GM23338 (cell line): ENCODE results near the gene KCNQ5. TPM values are rescaled to one million over a fixed set of nuclear protein-coding genes. Genes with fewer than 3 reads are reported as not detected.

ENCODE experiments used
- ATAC-seq: fragments of 200-7000 bp; cut with Tn5 transposase; 3 replicates; pipeline ENCODE4 v1.9.1; 2020
- DNase-seq: peaks from one replicate; pipeline ENCODE4 v3.0.0-alpha.2; 2015; ENCODE audit warnings: low spot score
- H2AFZ ChIP-seq: fragments of 200-600 bp; sonication (generic); 2 replicates; pipeline ENCODE4 v1.8.0; 2016; ENCODE audit warnings: antibody characterized with exemption, mild to moderate bottlenecking, moderate library complexity
- H3F3A ChIP-seq: fragments of 200-600 bp; sonication (generic); replicated peaks from 2 replicates; pipeline ENCODE4 v1.8.0; 2017; ENCODE audit warnings: antibody characterized with exemption, mixed run types, low read depth
- H3K27ac ChIP-seq: fragments of 200-600 bp; sonication (generic); 2 replicates; pipeline ENCODE4 v1.6.1; 2016; ENCODE audit warnings: low read depth
- H3K27me3 ChIP-seq: fragments of 200-600 bp; sonication (generic); 2 replicates; pipeline ENCODE4 v1.8.0; 2016; ENCODE audit warnings: mild to moderate bottlenecking, mixed run types, moderate library complexity; ENCODE audit not compliant: insufficient read depth
- H3K36me3 ChIP-seq: fragments of 200-600 bp; sonication (generic); 2 replicates; pipeline ENCODE4 v1.8.0; 2016; ENCODE audit warnings: mild to moderate bottlenecking; ENCODE audit not compliant: insufficient read depth
- H3K4me1 ChIP-seq: fragments of 200-600 bp; sonication (generic); 2 replicates; pipeline ENCODE4 v1.8.0; 2016; ENCODE audit warnings: mild to moderate bottlenecking, moderate library complexity; ENCODE audit not compliant: insufficient read depth
- H3K4me2 ChIP-seq: fragments of 200-600 bp; sonication (generic); 2 replicates; pipeline ENCODE4 v1.7.1; 2017; ENCODE audit warnings: mixed run types
- H3K4me3 ChIP-seq: fragments of 200-600 bp; sonication (generic); 2 replicates; pipeline ENCODE4 v1.6.1; 2016; ENCODE audit warnings: mixed run types
- H3K79me2 ChIP-seq: fragments of 200-600 bp; sonication (generic); replicated peaks from 2 replicates; pipeline ENCODE4 v1.8.0; 2017; ENCODE audit warnings: mild to moderate bottlenecking; ENCODE audit not compliant: insufficient read depth
- H3K9me2 ChIP-seq: fragments of 200-600 bp; sonication (generic); 2 replicates; pipeline ENCODE4 v1.8.0; 2017; ENCODE audit not compliant: insufficient read depth
- H4K20me1 ChIP-seq: fragments of 200-600 bp; sonication (generic); replicated peaks from 2 replicates; pipeline ENCODE4 v1.8.0; 2017; ENCODE audit warnings: mild to moderate bottlenecking; ENCODE audit not compliant: insufficient read depth
- H3K27ac Mint-ChIP-seq: 2 replicates; pipeline ENCODE4 v1.8.0; 2020; ENCODE audit warnings: inconsistent platforms, mild to moderate bottlenecking, moderate library complexity, mixed read lengths
- H3K27me3 Mint-ChIP-seq: 3 replicates; pipeline ENCODE4 v1.8.0; 2022; ENCODE audit warnings: low read depth, mild to moderate bottlenecking, moderate library complexity, mixed read lengths, inconsistent platforms; ENCODE audit not compliant: insufficient read depth, poor library complexity
- H3K36me3 Mint-ChIP-seq: 3 replicates; pipeline ENCODE4 v1.8.0; 2021; ENCODE audit warnings: low read depth, mild to moderate bottlenecking, inconsistent platforms, moderate library complexity, mixed read lengths
- H3K4me1 Mint-ChIP-seq: 3 replicates; pipeline ENCODE4 v1.8.0; 2020; ENCODE audit warnings: mild to moderate bottlenecking, inconsistent platforms, mixed read lengths
- H3K4me3 Mint-ChIP-seq: 3 replicates; pipeline ENCODE4 v1.8.0; 2021; ENCODE audit warnings: moderate library complexity, mild to moderate bottlenecking, inconsistent platforms, mixed read lengths
- H3K9me3 Mint-ChIP-seq: 3 replicates; pipeline ENCODE4 v1.8.0; 2020; ENCODE audit warnings: moderate library complexity, mild to moderate bottlenecking, inconsistent platforms, mixed read lengths
- EZH2 ChIP-seq: fragments of 200-600 bp; sonication (generic); IDR thresholded peaks from one replicate; pipeline ENCODE4 v1.8.0; 2017; ENCODE audit warnings: antibody characterized with exemption, mild to moderate bottlenecking, low read depth; ENCODE audit not compliant: unreplicated experiment
- EZH2phosphoT487 ChIP-seq: fragments of 200-600 bp; sonication (generic); IDR thresholded peaks from one replicate; pipeline ENCODE4 v1.8.1; 2018; ENCODE audit warnings: antibody characterized with exemption; ENCODE audit not compliant: unreplicated experiment
- JUNB ChIP-seq: IDR thresholded peaks from one replicate; pipeline ENCODE4 v1.6.1; 2016; ENCODE audit warnings: antibody characterized with exemption; ENCODE audit not compliant: unreplicated experiment
- STAT1 ChIP-seq: IDR thresholded peaks from one replicate; pipeline ENCODE4 v1.6.1; 2016; ENCODE audit warnings: antibody characterized with exemption; ENCODE audit not compliant: unreplicated experiment
- polyA plus RNA-seq: library from polyadenylated mRNA; unstranded; fragments of >200 nt; fragmentation: Nextera tagmentation; extraction: Ambion mirVana; gene quantifications from 2 replicates; pipeline ENCODE4 v1.2.1, GENCODE V29; 2016
- total RNA-seq: library from RNA; depleted of rRNA; stranded (reverse); fragments of >200 nt; shearing (Covaris generic); gene quantifications from 2 replicates; pipeline ENCODE4 v1.2.3, GENCODE V29; 2014
- TF ChIP-seq, protein P1 (sequence below), 2 experiments: fragments of 200-600 bp in 1 of 2; sonication (generic) in 1 of 2; conservative IDR thresholded peaks; 2 replicates each; pipeline versions ENCODE4 v1.5.1 to v1.6.1; 2016 to 2017; ENCODE audit warnings: antibody characterized with exemption in 2 of 2, low read depth in 2 of 2, mild to moderate bottlenecking in 2 of 2, moderate library complexity in 1 of 2
- TF ChIP-seq, protein P2 (sequence below): fragments of 250-450 bp; sonication (Bioruptor Pico); IDR thresholded peaks from 2 replicates; pipeline ENCODE4 v1.5.0; 2020; ENCODE audit warnings: mild to moderate bottlenecking, moderate library complexity
- TF ChIP-seq, protein P3 (sequence below): IDR thresholded peaks from 2 replicates; pipeline ENCODE4 v1.6.1; 2016; ENCODE audit warnings: antibody characterized with exemption

KCNQ5 gene
- total and polyA plus RNA-seq, 2 experiments from 2014 or later: 0.68 to 0.87 TPM

DNA sequence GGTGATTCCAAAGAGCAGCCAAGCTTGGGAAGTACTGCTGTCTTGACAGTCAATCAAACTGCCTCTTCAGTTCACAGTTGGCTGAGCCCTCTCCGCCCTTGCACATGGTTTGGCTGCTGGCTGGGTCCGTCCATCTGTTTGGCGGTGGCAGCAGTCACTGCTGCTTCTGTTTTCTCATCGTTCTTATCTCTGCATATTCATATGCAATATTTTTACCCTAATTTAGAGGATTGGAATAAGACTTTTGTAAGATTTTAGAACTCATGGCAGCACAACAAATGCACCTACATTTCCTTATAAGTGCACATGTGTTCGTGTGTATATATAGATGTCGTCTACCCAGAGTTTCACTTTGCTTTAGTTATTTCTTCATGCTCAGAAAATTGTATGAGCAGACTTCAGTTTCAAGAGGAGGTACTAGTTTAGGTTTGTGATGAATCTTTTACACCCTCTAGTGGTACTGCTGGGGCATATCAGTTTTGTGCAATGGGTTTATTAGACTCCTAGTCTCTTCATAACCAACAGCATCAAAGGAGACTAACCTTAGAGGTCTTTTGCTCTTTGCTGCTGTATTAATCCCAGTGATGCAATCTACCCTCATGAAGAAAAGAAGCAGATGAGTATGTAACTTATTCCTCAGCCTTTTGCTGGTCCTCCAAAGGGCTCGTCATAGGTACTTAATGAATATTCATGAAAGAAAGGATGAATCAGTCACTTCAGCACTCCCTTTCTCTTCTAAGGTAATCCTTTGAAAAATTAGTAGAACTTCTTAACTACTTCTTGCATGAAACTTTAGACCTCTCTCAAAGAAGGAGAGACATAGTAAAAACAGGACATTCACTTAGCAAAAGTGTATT lies 559.1 kb downstream of the KCNQ5 start:
- no peak overlapping the region for H2AFZ ChIP-seq
- ATAC-seq: peak; percentile 84
- H3K79me2 ChIP-seq: no peaks in the 10 kb centered on the region
- no peaks in the 10 kb centered on the region for H3K36me3 ChIP-seq
- Mint-ChIP-seq H3K4me3 (no peak overlapping the region), H3K9me3 (no peaks in the 10 kb centered on the region), H3K36me3 (no peaks in the 10 kb centered on the region), H3K4me1 (peaks cover 12% of the 10 kb centered on the region; the same call in 2 of the 3 replicates), H3K27me3 (no peaks in the 10 kb centered on the region), H3K27ac (no peak overlapping the region)
- no peaks in the 10 kb centered on the region for H3F3A ChIP-seq
- H3K4me1 ChIP-seq: 0 out of 2 replicates have a peak, but pooled peaks cover 2% of the 10 kb centered on the region
- TF ChIP-seq, protein P1, sequence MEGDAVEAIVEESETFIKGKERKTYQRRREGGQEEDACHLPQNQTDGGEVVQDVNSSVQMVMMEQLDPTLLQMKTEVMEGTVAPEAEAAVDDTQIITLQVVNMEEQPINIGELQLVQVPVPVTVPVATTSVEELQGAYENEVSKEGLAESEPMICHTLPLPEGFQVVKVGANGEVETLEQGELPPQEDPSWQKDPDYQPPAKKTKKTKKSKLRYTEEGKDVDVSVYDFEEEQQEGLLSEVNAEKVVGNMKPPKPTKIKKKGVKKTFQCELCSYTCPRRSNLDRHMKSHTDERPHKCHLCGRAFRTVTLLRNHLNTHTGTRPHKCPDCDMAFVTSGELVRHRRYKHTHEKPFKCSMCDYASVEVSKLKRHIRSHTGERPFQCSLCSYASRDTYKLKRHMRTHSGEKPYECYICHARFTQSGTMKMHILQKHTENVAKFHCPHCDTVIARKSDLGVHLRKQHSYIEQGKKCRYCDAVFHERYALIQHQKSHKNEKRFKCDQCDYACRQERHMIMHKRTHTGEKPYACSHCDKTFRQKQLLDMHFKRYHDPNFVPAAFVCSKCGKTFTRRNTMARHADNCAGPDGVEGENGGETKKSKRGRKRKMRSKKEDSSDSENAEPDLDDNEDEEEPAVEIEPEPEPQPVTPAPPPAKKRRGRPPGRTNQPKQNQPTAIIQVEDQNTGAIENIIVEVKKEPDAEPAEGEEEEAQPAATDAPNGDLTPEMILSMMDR (conservative IDR thresholded peaks at IDR 0.05; ENCODE audit: low read depth in 2 of 2): peak; percentile 81 to 92
- TF ChIP-seq STAT1 (no peak), EZH2phosphoT487 (no peak), JUNB (no peak), EZH2 (no peak)
- TF ChIP-seq, protein P2, sequence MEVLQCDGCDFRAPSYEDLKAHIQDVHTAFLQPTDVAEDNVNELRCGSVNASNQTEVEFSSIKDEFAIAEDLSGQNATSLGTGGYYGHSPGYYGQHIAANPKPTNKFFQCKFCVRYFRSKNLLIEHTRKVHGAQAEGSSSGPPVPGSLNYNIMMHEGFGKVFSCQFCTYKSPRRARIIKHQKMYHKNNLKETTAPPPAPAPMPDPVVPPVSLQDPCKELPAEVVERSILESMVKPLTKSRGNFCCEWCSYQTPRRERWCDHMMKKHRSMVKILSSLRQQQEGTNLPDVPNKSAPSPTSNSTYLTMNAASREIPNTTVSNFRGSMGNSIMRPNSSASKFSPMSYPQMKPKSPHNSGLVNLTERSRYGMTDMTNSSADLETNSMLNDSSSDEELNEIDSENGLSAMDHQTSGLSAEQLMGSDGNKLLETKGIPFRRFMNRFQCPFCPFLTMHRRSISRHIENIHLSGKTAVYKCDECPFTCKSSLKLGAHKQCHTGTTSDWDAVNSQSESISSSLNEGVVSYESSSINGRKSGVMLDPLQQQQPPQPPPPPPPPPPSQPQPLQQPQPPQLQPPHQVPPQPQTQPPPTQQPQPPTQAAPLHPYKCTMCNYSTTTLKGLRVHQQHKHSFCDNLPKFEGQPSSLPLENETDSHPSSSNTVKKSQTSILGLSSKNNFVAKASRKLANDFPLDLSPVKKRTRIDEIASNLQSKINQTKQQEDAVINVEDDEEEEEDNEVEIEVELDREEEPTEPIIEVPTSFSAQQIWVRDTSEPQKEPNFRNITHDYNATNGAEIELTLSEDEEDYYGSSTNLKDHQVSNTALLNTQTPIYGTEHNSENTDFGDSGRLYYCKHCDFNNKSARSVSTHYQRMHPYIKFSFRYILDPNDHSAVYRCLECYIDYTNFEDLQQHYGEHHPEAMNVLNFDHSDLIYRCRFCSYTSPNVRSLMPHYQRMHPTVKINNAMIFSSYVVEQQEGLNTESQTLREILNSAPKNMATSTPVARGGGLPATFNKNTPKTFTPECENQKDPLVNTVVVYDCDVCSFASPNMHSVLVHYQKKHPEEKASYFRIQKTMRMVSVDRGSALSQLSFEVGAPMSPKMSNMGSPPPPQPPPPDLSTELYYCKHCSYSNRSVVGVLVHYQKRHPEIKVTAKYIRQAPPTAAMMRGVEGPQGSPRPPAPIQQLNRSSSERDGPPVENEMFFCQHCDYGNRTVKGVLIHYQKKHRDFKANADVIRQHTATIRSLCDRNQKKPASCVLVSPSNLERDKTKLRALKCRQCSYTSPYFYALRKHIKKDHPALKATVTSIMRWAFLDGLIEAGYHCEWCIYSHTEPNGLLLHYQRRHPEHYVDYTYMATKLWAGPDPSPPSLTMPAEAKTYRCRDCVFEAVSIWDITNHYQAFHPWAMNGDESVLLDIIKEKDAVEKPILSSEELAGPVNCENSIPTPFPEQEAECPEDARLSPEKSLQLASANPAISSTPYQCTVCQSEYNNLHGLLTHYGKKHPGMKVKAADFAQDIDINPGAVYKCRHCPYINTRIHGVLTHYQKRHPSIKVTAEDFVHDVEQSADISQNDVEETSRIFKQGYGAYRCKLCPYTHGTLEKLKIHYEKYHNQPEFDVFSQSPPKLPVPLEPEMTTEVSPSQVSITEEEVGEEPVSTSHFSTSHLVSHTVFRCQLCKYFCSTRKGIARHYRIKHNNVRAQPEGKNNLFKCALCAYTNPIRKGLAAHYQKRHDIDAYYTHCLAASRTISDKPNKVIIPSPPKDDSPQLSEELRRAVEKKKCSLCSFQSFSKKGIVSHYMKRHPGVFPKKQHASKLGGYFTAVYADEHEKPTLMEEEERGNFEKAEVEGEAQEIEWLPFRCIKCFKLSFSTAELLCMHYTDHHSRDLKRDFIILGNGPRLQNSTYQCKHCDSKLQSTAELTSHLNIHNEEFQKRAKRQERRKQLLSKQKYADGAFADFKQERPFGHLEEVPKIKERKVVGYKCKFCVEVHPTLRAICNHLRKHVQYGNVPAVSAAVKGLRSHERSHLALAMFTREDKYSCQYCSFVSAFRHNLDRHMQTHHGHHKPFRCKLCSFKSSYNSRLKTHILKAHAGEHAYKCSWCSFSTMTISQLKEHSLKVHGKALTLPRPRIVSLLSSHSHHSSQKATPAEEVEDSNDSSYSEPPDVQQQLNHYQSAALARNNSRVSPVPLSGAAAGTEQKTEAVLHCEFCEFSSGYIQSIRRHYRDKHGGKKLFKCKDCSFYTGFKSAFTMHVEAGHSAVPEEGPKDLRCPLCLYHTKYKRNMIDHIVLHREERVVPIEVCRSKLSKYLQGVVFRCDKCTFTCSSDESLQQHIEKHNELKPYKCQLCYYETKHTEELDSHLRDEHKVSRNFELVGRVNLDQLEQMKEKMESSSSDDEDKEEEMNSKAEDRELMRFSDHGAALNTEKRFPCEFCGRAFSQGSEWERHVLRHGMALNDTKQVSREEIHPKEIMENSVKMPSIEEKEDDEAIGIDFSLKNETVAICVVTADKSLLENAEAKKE (CRISPR knock-in tag): no peak
- TF ChIP-seq, protein P3, sequence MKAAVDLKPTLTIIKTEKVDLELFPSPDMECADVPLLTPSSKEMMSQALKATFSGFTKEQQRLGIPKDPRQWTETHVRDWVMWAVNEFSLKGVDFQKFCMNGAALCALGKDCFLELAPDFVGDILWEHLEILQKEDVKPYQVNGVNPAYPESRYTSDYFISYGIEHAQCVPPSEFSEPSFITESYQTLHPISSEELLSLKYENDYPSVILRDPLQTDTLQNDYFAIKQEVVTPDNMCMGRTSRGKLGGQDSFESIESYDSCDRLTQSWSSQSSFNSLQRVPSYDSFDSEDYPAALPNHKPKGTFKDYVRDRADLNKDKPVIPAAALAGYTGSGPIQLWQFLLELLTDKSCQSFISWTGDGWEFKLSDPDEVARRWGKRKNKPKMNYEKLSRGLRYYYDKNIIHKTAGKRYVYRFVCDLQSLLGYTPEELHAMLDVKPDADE: no peak
- peaks cover 3% of the 10 kb centered on the region; the same call in 1 of the 2 replicates for H3K9me2 ChIP-seq
- H3K27me3 ChIP-seq: no peaks in the 10 kb centered on the region
- no peaks in the 10 kb centered on the region for H4K20me1 ChIP-seq
- no peak overlapping the region for H3K4me3 ChIP-seq
- peak; percentile 61 for DNase-seq
- no peak overlapping the region for H3K27ac ChIP-seq
- H3K4me2 ChIP-seq: no peak overlapping the region
